Glutamatergic neuron (in vitro differentiated cells): ENCODE results near the gene IPO9. TPM values are rescaled to one million over a fixed set of nuclear protein-coding genes. Genes with fewer than 3 reads are reported as not detected.

Experiments
- DNase-seq: peaks from one replicate; pipeline ENCODE4 v3.0.0; 2022
- H3K27ac Mint-ChIP-seq: one replicate; pipeline ENCODE4 v1.8.0; 2020; ENCODE audit warnings: mild to moderate bottlenecking, mixed read lengths, inconsistent platforms; ENCODE audit not compliant: unreplicated experiment
- H3K27me3 Mint-ChIP-seq: one replicate; pipeline ENCODE4 v1.8.0; 2020; ENCODE audit warnings: mild to moderate bottlenecking, moderate library complexity, mixed read lengths, inconsistent platforms; ENCODE audit not compliant: unreplicated experiment
- H3K36me3 Mint-ChIP-seq: one replicate; pipeline ENCODE4 v1.8.0; 2020; ENCODE audit warnings: mild to moderate bottlenecking, mixed read lengths, inconsistent platforms; ENCODE audit not compliant: unreplicated experiment
- H3K4me1 Mint-ChIP-seq: one replicate; pipeline ENCODE4 v1.8.0; 2020; ENCODE audit warnings: mild to moderate bottlenecking, low read depth, mixed read lengths, inconsistent platforms; ENCODE audit not compliant: unreplicated experiment
- H3K4me3 Mint-ChIP-seq: one replicate; pipeline ENCODE4 v1.8.0; 2020; ENCODE audit warnings: mild to moderate bottlenecking, mixed read lengths, inconsistent platforms; ENCODE audit not compliant: unreplicated experiment
- H3K9me3 Mint-ChIP-seq: one replicate; pipeline ENCODE4 v1.8.0; 2020; ENCODE audit warnings: mild to moderate bottlenecking, moderate library complexity, mixed read lengths, inconsistent platforms; ENCODE audit not compliant: unreplicated experiment
- CTCF ChIP-seq: fragments of 200-600 bp; sonication (generic); IDR thresholded peaks from one replicate; pipeline ENCODE4 v1.5.0; 2021; ENCODE audit not compliant: partially characterized antibody, unreplicated experiment
- total RNA-seq: library from RNA; stranded (reverse); fragmentation: NEBNext Ultra II Directional; extraction: Animal tissue kit (Norgen Biotek cat#: 25700); gene quantifications from one replicate; pipeline ENCODE4 v1.2.1, GENCODE V29; 2021; ENCODE audit not compliant: unreplicated experiment

The IPO9 gene
- total RNA-seq, 1 donor from 2014 or later = 97.8 TPM

- Mint-ChIP-seq H3K4me1 (peaks cover 3% of the 10 kb centered on the region), H3K27ac (no peak overlapping the region), H3K4me3 (no peak overlapping the region), H3K36me3 (peaks cover under 1% of the 10 kb centered on the region), H3K27me3 (peaks cover 3% of the 10 kb centered on the region), H3K9me3 (no peaks in the 10 kb centered on the region)
- no peak for DNase-seq
- TF ChIP-seq CTCF = peak; percentile 66
Observed at GRCh38 chr1:201877877-201878401, 49.0 kb downstream of the IPO9 start.

GRCh38 chr1:201880928-201881571 lies 52.1 kb downstream of the IPO9 start:
- no peak for DNase-seq
- peaks cover 4% of the 10 kb centered on the region for H3K36me3 Mint-ChIP-seq
- H3K27ac Mint-ChIP-seq = no peak overlapping the region
- peaks cover 16% of the 10 kb centered on the region for H3K4me1 Mint-ChIP-seq
- TF ChIP-seq CTCF = no peak
- no peak overlapping the region for H3K4me3 Mint-ChIP-seq
- peaks cover 3% of the 10 kb centered on the region for H3K27me3 Mint-ChIP-seq
- H3K9me3 Mint-ChIP-seq = peaks cover 5% of the 10 kb centered on the region

- H3K27me3 Mint-ChIP-seq = peaks cover 3% of the 10 kb centered on the region
- no peak for DNase-seq
- TF ChIP-seq CTCF = no peak
Observed at GRCh38 chr1:201881617-201882016, 52.7 kb downstream of the IPO9 start.

GRCh38 chr1:201882665-201883132 lies 53.7 kb downstream of the IPO9 start:
- Mint-ChIP-seq H3K4me3 (no peak overlapping the region), H3K27me3 (peaks cover 7% of the 10 kb centered on the region), H3K27ac (no peak overlapping the region), H3K36me3 (peaks cover 4% of the 10 kb centered on the region), H3K9me3 (peaks cover 8% of the 10 kb centered on the region), H3K4me1 (peaks cover 16% of the 10 kb centered on the region)
- no peak for DNase-seq
- no peak for TF ChIP-seq CTCF

More at GRCh38 chr1:201881617-201882016, 52.7 kb downstream of the IPO9 start:
- H3K9me3 Mint-ChIP-seq = peaks cover 6% of the 10 kb centered on the region
- no peak overlapping the region for H3K4me3 Mint-ChIP-seq
- no peak overlapping the region for H3K27ac Mint-ChIP-seq
- peaks cover 16% of the 10 kb centered on the region for H3K4me1 Mint-ChIP-seq
- peaks cover 4% of the 10 kb centered on the region for H3K36me3 Mint-ChIP-seq

- DNase-seq = no peak
- TF ChIP-seq CTCF = no peak
- Mint-ChIP-seq H3K27me3 (peaks cover 8% of the 10 kb centered on the region), H3K36me3 (peaks cover 4% of the 10 kb centered on the region), H3K4me3 (no peak overlapping the region), H3K9me3 (peaks cover 8% of the 10 kb centered on the region), H3K27ac (no peak overlapping the region), H3K4me1 (peaks cover 16% of the 10 kb centered on the region)
Observed at GRCh38 chr1:201883266-201883665, 54.3 kb downstream of the IPO9 start.
